LHCN-M2 (cell line): Measurements from ENCODE around the gene LPAR3. TPM values are rescaled to one million over a fixed set of nuclear protein-coding genes. Genes with fewer than 3 reads are reported as not detected.
A peak's percentile ranks its signal among the peaks of the same experiment; 100 is the strongest.

Experiments used
- DNase-seq: peaks from one replicate; pipeline ENCODE4 v3.0.0-alpha.2; 2012; ENCODE audit warnings: low read depth
- total RNA-seq: library from RNA; depleted of rRNA; stranded (reverse); fragments of >200 nt; gene quantifications from 2 replicates; pipeline ENCODE4 v1.2.3, GENCODE V29; 2014; rRNA removed

LPAR3 gene
- total RNA-seq, 1 experiment from 2014 or later: not detected

DNA sequence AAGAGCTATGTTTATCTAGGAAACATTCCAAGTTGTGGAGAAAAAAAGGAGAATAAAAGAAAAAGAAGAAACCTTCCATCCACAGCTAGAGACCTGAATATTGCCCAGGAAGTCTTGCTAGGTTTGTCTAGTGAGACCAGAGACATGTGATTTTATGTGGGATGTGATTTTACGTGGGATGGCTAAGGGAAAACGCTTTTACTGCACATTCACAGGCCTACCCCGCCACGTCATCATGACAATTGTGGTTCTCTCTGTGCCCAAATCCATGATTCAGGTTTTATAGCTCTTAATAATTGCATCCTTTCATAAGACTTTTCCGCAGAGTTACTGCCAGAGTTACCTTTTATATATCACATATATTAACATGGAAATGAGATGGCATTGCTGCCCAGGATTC is 116.4 kb downstream of the LPAR3 start:
- DNase-seq: peak; percentile 63

DNA sequence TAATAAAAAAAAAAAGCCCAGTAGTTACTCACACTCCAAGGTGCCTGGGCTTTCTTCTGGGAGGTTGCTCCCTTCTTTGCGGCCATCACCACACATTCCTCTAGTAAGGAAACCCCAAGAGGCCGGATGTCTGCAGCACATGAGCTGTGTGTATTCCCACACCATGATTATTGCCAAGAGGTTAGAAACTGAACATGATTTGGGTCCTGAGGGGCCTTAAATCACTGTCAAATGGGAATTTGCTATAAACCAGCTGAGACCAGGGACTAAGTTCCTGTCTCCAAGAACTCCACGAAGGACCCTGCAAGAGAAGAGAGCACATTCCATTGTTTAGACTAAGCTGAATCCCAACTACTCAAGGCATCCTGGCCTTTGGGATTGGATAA is 117.5 kb downstream of the LPAR3 start:
- no peak for DNase-seq

DNA sequence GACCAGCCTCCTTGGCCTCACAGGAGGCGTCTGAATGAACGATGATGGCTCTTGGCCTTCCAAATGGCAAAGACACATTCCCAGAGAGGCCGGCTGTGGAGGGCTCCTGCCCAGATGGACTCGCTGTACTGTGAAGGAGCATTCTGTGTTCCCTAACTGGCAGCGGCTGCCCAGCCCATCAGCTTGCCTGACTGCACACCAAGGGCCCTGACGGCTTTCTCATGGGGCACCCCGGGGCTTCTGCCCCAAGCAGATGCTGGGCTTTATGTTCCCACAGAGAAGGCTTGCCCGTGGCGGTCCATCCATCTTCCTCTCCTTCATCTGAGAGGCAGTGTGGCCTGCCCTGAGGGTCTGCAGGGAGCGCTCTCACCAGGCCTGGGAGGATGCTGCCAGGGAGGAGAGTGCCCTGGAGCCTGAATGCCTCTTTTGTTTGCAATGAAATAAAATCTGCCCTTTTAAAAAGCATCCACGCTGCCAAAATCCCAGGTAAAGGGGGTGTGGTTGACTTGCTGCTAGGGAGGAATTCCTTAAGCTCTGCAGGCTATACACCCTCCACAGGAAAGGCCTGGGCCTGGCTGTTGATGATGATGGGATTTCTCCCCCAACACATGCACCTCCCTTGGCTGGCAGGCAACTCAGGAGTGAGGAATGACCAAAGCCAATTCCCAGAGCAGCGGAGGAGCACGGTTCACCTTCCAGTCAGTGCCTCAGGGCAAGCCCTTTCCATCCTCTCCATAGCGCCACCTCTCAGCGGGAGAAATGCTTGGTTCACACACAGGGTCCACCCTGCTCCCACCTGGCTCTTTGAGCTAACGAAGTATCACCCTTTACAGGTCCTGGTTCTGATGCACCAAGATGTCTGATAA is 118.1 kb downstream of the LPAR3 start:
- DNase-seq: no peak

GRCh38 chr1:84773933-84774497 is 119.0 kb downstream of the LPAR3 start:
- no peak for DNase-seq

DNA sequence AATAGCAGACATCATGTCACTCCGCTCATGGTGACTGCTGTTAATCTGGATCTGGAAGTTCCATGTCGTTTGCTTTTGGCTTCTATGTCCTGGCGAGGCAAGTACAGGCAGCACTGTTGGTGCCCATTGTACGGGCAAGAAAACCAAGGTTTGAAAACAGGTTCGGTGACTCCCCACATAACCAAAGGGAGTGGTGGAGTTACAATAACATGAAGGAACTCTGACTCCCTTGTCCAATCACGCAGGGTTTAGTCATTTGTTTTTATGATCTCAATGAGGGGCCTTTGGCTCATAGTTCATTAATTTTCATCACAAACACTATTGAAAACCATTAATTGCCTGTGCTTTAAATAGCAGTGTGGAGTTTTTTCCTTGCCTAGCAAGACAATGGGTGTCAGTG is 119.8 kb downstream of the LPAR3 start:
- DNase-seq: no peak

- DNase-seq: peak; percentile 74
These were observed 120.5 kb downstream of the LPAR3 start for GRCh38 chr1:84772428-84772943.

- no peak for DNase-seq
These were observed 121.1 kb downstream of the LPAR3 start for GRCh38 chr1:84771895-84772294.

- DNase-seq: no peak
These were observed 122.5 kb downstream of the LPAR3 start for GRCh38 chr1:84770481-84770880.

DNA sequence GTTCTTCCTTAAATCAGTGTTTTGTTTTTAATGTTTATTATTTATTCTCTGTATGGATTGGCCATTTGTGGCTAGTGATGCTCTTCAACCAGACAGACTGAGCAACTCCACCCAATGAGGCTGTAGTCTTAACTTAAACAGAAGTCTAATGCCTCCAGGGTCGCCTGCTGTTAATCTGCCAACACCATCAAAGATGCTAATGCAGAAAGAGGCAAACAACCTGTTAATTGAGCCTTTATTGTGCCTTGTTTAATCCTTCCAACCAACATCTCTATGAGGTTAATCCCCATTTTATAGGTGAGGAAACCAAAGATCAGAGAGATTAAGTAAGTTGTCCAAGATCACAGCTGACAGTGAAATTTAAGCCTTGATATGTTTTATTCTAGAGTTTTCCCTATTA is 123.4 kb downstream of the LPAR3 start:
- no peak for DNase-seq

DNA sequence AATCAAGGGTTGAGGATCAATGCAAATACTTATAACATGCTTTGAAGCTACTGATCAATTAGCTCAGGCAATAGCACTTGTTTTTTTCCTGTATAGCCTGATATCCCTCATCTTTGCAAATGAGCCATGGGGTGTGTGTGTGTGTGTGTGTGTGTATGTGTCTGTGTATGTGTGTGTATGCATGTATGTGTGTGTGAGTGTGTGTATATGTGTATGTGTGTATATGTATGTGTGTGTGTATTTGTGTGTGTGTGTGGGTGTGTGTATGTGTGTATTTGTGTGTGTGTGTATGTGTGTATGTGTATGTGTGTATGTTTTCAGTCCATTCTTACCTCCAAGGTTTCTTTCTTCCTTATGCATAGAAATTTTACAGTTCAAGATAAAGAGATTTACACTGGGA is 124.4 kb downstream of the LPAR3 start:
- no peak for DNase-seq

- no peak for DNase-seq
These were observed 128.9 kb downstream of the LPAR3 start for GRCh38 chr1:84763912-84764680.

GRCh38 chr1:84762664-84763063 is 130.3 kb downstream of the LPAR3 start:
- DNase-seq: no peak

Other genes starting within 250 kb of the LPAR3 start
- gene SSX2IP, start 202.7 kb downstream of the LPAR3 start, total RNA-seq: 24.7 and 26.9 TPM in 2 replicates
- 0.06 and 0.34 TPM in 2 replicates for gene MCOLN2, start 103.9 kb upstream of the LPAR3 start, total RNA-seq
- 1.9 and 3.0 TPM in 2 replicates for gene MCOLN3, start 155.3 kb upstream of the LPAR3 start, total RNA-seq